ENCODE results near the gene RAMP3.

DNA sequence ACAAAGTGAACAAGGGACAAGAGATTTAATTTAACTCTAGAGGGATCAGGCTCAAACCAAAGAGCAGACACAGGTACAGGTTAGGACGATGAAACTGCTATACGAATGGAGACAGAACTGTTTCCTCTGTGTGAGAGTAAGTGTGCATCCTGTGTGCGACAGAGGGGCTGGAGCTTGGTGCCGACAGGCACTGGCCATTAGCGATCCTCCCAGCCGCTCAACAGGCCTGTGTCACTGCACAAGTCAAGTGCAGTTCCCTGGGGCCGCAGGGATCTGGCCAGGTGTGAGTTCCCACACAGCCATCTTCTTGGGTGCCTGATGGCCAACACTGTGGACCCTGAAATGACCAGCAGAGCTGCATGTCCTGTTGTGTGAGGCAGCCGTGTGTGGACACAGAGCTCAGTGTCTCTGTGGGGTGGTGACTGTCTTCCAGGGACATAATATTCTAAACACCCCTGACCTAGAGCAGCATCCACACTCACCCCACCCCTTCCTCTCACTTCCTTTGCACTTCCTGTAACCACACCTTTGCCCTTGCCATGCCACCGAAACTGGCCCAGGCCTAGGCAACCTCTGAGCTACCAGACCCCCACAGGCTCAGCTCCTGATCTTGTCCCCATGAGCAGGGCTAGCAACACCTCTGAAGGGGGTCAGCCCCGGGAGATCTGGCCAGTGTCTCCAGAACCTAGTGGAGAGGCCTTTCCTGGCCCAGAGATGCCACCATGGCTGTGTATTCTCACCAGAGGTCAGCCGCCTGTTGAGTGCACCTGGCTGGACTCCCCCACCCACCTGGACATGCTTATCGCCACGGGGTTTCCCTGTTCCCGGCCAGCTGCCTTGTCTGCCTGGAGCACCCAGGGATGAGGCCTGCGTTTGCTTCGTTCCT is 34.4 kb upstream of the RAMP3 start:
- TF ChIP-seq, protein P1, sequence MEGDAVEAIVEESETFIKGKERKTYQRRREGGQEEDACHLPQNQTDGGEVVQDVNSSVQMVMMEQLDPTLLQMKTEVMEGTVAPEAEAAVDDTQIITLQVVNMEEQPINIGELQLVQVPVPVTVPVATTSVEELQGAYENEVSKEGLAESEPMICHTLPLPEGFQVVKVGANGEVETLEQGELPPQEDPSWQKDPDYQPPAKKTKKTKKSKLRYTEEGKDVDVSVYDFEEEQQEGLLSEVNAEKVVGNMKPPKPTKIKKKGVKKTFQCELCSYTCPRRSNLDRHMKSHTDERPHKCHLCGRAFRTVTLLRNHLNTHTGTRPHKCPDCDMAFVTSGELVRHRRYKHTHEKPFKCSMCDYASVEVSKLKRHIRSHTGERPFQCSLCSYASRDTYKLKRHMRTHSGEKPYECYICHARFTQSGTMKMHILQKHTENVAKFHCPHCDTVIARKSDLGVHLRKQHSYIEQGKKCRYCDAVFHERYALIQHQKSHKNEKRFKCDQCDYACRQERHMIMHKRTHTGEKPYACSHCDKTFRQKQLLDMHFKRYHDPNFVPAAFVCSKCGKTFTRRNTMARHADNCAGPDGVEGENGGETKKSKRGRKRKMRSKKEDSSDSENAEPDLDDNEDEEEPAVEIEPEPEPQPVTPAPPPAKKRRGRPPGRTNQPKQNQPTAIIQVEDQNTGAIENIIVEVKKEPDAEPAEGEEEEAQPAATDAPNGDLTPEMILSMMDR (IDR thresholded peaks at IDR 0.05) = no peak
- TF ChIP-seq POLR2A (IDR thresholded peaks at IDR 0.05) = no peak

All from gastroesophageal sphincter (tissue), 3 donors.